Astrocyte (in vitro differentiated cells and primary cell): ENCODE data around the gene ZNF222.

Experiments
- EZH2 ChIP-seq: IDR thresholded peaks from 2 replicates; pipeline ENCODE4 v1.6.1; 2012; ENCODE audit warnings: mild to moderate bottlenecking, low read length, inconsistent platforms; ENCODE audit not compliant: insufficient read depth
- TF ChIP-seq, protein P1 (sequence below): IDR thresholded peaks from 2 replicates; pipeline ENCODE4 v1.5.1; 2011; ENCODE audit warnings: low read depth, mild to moderate bottlenecking, inconsistent platforms, low read length, moderate library complexity; ENCODE audit not compliant: insufficient read depth

GRCh38 chr19:44003461-44004009, 21.6 kb upstream of the ZNF222 start:
- no peak for TF ChIP-seq EZH2
- TF ChIP-seq, protein P1, sequence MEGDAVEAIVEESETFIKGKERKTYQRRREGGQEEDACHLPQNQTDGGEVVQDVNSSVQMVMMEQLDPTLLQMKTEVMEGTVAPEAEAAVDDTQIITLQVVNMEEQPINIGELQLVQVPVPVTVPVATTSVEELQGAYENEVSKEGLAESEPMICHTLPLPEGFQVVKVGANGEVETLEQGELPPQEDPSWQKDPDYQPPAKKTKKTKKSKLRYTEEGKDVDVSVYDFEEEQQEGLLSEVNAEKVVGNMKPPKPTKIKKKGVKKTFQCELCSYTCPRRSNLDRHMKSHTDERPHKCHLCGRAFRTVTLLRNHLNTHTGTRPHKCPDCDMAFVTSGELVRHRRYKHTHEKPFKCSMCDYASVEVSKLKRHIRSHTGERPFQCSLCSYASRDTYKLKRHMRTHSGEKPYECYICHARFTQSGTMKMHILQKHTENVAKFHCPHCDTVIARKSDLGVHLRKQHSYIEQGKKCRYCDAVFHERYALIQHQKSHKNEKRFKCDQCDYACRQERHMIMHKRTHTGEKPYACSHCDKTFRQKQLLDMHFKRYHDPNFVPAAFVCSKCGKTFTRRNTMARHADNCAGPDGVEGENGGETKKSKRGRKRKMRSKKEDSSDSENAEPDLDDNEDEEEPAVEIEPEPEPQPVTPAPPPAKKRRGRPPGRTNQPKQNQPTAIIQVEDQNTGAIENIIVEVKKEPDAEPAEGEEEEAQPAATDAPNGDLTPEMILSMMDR: no peak
